ENCODE results near the gene ZFC3H1.

Gene ZFC3H1

GRCh38 chr12:71638499-71638898, 25.1 kb downstream of the ZFC3H1 start:
- no peak for DNase-seq (ENCODE audit: low read depth)

GRCh38 chr12:71636704-71637115, 26.9 kb downstream of the ZFC3H1 start:
- DNase-seq (ENCODE audit: low read depth) = no peak

GRCh38 chr12:71627438-71628002, 36.1 kb downstream of the ZFC3H1 start:
- no peak for DNase-seq (ENCODE audit: low read depth)

- no peak for DNase-seq (ENCODE audit: low read depth)
Observed at GRCh38 chr12:71626768-71627167, 36.9 kb downstream of the ZFC3H1 start.

GRCh38 chr12:71626098-71626497, 37.5 kb downstream of the ZFC3H1 start:
- no peak for DNase-seq (ENCODE audit: low read depth)

- DNase-seq (ENCODE audit: low read depth) = no peak
Observed at GRCh38 chr12:71625476-71625875, 38.2 kb downstream of the ZFC3H1 start.

GRCh38 chr12:71621938-71622337, 41.7 kb downstream of the ZFC3H1 start:
- DNase-seq (ENCODE audit: low read depth) = no peak

- no peak for DNase-seq (ENCODE audit: low read depth)
Observed at GRCh38 chr12:71610031-71610795, 53.4 kb downstream of the ZFC3H1 start.

- no peak for DNase-seq (ENCODE audit: low read depth)
Observed at GRCh38 chr12:71607494-71608330, 55.9 kb downstream of the ZFC3H1 start.

- no peak for DNase-seq (ENCODE audit: low read depth)
Observed at GRCh38 chr12:71605039-71605438, 58.6 kb downstream of the ZFC3H1 start.

- DNase-seq (ENCODE audit: low read depth) = no peak
Observed at GRCh38 chr12:71602761-71603577, 60.7 kb downstream of the ZFC3H1 start.

- no peak for DNase-seq (ENCODE audit: low read depth)
Observed at GRCh38 chr12:71601546-71601945, 62.1 kb downstream of the ZFC3H1 start.

- DNase-seq (ENCODE audit: low read depth) = no peak
Observed at GRCh38 chr12:71599210-71599609, 64.4 kb downstream of the ZFC3H1 start.

GRCh38 chr12:71594214-71594948, 69.3 kb downstream of the ZFC3H1 start:
- no peak for DNase-seq (ENCODE audit: low read depth)

- no peak for DNase-seq (ENCODE audit: low read depth)
Observed at GRCh38 chr12:71592841-71593240, 70.8 kb downstream of the ZFC3H1 start.

- DNase-seq (ENCODE audit: low read depth) = no peak
Observed at GRCh38 chr12:71591601-71592000, 72.0 kb downstream of the ZFC3H1 start.

- no peak for DNase-seq (ENCODE audit: low read depth)
Observed at GRCh38 chr12:71589478-71589881, 74.2 kb downstream of the ZFC3H1 start.

- DNase-seq (ENCODE audit: low read depth) = no peak
Observed at GRCh38 chr12:71587012-71587411, 76.6 kb downstream of the ZFC3H1 start.

GRCh38 chr12:71585218-71585617, 78.4 kb downstream of the ZFC3H1 start:
- no peak for DNase-seq (ENCODE audit: low read depth)

- DNase-seq (ENCODE audit: low read depth) = no peak
Observed at GRCh38 chr12:71584356-71584755, 79.3 kb downstream of the ZFC3H1 start.

- no peak for DNase-seq (ENCODE audit: low read depth)
Observed at GRCh38 chr12:71582925-71583324, 80.7 kb downstream of the ZFC3H1 start.

Data from stimulated activated CD4-positive, alpha-beta T cell treated with anti-CD3 and anti-CD28 coated beads, Interleukin-2, amount 100 ng/mL, for 4 hours (primary cell).